Activated naive CD8-positive, alpha-beta T cell treated with anti-CD3 and anti-CD28 coated beads, Interleukin-2, amount 50 U/mL, for 16 hours (primary cell): ENCODE measurements around the gene ZNF286A.
"Not testable (repeated sequence)": the region's sequence is repeated elsewhere in the genome, so short reads cannot be mapped to it uniquely, and the experiment has no call there.

Experiments used
- DNase-seq: peaks from one replicate; pipeline ENCODE4 v3.0.0-alpha.2; 2020; ENCODE audit warnings: low read depth, low spot score

The ZNF286A gene

DNA sequence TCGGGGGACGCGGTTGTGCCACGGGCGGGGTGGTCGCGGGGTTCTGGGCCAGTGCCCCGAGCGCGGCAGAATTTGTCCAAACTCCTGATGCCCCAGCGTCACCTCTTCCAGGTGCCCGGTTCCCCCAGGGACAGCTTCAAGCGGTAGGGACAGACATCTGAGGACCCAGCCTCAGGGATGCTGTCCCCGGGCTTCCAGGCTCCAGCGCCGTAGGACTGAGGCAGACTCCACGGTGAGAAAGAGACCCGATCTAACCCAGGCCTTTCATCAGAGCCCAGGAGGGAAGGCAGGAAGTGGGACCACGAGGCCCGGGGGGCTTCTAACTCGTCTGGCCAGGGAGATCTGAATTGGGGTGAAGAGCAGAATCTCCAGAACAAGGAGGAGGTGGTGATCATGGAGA, 385 bp downstream of the ZNF286A start:
- DNase-seq: not testable (repeated sequence)

DNA sequence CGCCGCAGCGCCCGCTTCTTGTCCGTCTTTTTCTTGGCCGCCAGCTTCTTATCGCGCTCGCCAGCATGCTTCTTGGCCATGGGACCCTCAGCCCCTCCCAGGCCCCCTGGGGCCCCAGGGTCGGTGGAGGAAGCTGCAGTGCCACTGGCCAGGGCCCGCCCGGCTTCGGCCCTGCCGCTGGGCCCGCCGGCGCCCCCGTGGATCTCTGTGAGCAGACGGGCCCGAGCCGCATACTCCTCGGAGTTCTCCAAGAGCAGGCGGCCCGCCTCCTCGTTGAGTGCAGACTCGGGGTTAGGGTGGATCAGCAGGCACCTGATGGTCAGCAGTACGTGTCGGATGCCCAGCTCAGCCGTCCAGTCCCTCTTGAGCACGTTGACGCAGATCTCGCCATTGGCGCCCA, 4.7 kb downstream of the ZNF286A start:
- DNase-seq: not testable (repeated sequence)

DNA sequence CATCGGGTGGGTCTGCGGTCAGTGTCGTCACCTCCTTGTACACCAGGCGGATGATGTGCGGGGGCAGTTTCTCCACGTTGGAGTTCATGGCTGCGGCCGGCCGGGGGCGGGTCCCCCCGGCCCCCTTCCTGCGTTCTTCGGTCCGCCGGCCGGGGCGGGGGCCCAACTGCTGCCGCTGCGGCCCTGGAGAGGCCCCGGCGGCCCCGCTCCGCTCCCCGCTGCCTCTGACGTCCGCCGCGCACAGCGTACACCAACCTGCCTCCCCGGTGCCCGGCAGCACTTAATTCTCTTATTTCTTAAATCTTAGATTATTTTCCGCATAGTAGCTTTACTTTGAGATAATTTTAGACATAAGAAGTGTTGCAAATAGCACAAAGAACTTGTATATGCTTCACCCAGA, 5.3 kb downstream of the ZNF286A start:
- not testable (repeated sequence) for DNase-seq

DNA sequence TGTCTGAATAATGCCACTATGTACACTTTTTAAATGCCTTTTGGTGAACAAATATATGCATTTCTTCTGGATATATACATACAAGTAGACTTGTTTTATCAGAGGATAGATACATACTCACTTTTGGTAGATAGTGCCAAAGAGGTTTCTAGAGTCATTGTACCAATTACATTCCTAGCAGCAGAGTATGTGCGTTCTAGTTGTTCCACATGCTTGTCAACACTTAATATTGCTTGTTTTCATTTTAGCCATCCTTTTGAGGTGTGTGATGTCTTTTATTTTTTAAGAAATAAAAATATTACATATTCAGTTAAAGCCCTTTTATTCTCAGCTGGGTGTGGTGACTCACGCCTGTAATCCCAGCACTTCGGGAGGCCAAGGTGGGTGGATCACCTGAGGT, 9.3 kb downstream of the ZNF286A start:
- DNase-seq: not testable (repeated sequence)

DNA sequence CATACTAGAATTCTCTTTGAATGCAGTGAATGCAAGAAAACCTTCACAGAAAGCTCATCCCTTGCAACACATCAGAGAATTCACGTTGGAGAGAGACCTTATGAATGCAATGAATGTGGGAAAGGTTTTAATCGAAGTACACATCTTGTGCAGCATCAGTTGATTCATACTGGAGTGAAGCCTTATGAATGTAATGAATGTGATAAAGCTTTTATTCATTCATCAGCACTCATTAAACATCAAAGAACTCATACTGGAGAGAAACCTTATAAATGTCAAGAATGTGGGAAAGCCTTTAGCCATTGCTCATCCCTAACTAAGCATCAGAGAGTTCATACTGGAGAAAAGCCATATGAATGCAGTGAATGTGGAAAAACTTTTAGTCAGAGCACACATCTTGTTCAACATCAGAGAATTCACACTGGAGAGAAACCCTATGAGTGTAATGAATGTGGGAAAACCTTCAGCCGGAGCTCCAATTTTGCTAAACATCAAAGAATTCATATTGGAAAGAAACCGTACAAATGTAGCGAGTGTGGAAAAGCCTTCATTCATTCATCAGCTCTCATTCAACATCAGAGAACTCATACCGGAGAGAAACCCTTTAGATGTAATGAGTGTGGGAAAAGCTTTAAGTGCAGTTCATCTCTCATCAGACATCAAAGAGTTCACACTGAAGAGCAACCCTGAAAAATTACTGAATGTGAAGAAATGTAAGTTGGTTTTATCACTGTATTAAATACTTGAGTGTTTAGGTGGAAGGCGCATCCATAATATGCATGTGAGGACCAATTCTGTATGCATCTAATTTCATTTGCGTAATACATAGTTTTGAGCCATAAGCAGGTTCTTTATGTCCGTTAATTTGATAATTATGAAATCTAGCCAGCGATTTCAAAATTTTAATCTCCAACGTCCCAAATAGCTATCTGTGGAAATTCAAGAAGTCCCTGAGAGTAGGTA, 17.3 kb downstream of the ZNF286A start:
- DNase-seq: not testable (repeated sequence)

DNA sequence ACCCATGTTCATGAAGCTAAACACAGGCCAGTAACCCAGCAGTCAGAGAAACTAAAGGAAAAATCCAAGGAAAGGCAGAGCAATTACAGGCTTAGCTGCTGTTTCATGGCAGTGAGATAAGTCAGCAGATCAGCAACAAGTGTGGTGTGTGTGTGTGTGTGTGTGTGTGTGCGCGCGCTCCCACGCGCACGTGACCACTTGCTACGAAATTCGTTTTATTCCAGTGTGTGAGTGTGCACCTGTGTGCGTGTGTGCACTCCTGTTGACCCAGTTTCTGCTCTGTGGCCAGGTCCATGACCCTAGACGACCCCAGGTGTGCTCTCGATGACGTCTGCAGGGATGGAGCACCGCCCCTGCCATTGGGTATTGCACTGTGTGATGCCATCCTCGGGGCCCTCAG, 31.0 kb downstream of the ZNF286A start:
- DNase-seq: not testable (repeated sequence)

DNA sequence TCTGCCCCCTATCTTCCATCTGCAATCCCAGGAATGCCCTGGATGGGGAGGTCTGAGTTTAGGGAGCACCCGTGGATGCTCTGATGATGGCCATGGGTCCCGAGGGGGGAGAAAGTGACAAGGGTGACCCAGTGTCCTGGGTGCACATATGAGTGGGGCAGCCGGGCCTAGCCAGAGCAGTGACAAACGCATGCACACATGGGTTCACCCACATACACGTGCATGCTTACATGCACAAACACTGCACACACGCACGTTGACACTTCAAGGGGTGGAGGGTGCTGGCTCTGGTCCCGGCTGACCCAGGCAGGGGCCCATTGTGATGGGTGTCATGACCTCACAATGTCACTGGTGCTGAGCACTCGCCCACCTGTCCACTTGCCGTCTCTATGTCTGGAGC, 32.3 kb downstream of the ZNF286A start, which contains the start of gene TBC1D26:
Gene TBC1D26 (plus strand): TSS at position 384 of the 400 bp plus-strand sequence. CDS start 3,066 bp downstream, outside the sequence.
- DNase-seq: not testable (repeated sequence)

DNA sequence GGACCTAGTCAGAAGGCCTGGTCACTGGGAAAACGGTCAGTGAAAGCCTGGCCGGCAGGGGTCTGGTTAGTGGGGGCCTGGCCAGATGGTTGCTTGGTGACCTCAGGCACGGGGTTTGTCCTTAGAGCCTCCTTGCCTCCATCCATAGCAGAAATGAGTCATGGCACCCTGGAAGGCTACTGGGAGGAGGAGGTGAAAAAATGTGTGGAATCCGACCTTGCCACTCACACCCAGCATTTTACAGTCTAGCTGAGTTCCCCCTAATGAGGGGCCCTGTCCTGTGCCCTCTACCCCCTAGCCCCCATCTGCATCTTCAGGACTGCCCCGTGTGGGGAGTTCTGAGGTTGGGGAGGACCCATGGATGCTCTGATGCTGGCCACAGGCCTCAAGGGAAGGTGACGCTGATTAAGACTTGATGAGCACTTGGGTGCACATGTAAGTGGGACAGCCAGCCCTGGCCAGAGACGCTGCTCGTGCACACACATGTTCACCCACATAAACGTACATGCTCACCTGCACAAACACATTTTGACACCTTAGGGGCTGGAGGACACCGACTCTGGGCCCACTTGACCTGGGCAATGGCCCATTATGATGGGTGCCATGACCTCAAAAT, 33.7 kb downstream of the ZNF286A start:
- DNase-seq: not testable (repeated sequence)

DNA sequence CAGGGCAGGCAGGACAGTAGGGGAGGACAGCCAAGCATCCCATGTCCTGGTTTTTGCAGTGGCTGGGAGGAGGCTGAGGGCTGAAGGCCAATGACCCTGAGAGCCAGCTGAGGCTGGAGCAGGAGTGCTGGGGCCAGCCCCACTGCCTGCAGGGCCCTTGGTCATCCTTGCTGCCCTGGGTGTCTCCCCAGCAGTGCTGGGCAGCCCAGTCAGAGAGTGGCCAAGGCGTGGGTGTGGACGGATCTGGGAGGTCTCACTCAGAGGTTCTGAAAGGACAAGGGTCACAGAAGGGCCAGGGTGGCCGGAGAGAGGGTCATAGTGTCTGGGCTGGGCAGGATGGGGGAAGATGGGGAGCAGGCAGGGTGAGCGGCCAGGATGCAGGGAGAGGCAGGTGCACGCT, 37.0 kb downstream of the ZNF286A start:
- DNase-seq: not testable (repeated sequence)

DNA sequence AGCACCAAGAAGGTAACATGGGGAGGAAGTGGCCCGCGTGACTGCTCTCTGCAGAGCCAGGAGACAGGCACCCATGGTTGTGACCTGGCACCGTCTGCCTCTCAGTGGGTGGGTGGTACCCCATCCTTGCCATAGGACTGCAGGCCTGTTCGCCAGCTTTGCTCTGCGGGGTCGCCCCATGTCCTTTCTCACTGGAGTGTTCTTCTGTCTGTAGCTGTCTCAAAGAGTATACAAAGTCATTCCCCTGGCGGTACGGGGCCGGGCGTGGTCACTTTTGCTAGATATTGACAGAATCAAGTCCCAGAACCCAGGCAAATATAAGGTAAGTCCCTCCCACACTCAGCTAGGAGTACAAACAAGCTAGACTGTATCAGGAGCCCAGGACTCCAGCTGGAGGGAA, 38.5 kb downstream of the ZNF286A start:
- DNase-seq: no peak

DNA sequence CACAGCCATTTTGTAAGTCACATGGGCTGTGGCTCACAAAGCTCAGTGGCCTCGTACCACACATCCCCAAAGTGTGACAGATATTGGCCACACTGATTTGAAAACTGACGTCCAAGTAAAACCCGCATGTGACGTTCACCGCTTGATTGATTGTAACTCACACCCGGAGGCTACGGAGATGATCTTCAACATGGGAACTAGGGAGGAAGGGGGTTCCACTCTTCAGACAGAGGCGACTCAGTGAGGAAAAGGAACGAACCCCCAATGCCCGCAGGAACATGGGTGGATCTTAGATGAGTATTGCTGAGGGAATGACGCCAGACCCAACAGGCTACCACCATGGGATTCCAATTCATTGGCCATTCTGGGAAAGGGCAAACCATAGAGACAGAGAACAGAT, 39.7 kb downstream of the ZNF286A start:
- DNase-seq: not testable (repeated sequence)

DNA sequence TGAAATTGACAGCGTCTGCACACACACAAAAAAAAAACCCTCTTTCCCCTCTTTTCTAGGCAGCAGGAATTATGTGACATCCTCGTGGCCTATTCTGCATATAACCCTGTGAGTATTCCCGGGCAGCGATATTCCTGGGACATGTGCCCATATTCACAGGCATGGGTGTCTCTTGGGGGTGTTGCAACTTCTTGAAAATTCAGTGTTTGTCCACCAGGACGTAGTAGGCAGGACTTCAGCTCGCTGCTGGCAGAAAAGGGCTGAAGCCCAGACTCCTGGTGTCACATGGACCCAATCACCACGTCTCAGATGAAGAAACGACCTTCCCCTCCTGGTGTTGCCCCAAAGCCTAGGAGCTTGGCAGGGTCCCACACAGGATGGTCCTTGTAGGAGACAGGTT, 40.5 kb downstream of the ZNF286A start:
- DNase-seq: not testable (repeated sequence)

DNA sequence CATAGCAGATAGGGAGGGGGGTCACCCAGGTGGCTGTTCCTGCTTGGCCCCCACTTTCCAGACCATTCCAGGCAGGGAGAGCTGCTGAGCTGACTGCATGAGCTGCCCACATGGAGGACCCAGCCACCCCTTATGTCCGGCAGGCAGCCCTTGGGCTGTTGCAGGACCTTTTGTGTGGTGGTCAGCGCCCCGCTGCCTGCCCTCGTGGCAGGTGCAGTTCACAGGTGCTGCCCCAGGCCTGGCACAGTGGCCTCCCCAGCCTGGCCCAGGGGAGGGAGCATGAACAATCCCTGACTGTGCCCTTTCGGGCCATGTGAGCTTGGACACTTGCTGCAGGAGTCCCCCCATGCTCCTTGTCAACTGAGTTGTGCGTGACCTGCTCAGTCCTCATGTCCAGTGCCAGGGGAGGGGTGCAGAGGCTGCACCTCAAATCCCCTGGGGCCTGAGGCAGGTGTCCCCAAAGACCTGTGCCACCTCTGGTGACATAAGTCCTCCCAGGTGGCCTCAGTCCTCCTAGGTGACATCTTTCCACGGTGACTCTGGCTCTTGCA, 41.1 kb downstream of the ZNF286A start:
- DNase-seq: no peak

DNA sequence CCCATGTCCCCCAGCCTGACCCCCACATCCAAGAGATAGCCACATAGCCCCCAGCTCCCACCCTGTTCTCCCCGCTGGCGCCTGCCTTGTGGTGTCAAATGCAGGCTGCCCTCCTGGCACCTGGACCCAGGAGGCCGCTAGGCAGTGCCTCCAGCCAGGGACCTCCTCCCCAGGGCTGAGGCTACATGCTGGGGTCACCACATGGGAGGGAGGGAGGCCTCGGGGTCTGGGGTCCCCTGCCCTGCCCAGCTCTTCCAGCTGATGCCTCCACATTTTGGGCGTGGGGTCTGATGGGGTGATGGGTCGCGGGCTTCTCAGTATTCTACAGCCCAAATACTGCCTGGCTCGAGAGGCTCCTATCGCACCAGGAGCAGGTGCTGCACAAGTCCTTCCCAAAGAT, 42.1 kb downstream of the ZNF286A start:
- DNase-seq: no peak

DNA sequence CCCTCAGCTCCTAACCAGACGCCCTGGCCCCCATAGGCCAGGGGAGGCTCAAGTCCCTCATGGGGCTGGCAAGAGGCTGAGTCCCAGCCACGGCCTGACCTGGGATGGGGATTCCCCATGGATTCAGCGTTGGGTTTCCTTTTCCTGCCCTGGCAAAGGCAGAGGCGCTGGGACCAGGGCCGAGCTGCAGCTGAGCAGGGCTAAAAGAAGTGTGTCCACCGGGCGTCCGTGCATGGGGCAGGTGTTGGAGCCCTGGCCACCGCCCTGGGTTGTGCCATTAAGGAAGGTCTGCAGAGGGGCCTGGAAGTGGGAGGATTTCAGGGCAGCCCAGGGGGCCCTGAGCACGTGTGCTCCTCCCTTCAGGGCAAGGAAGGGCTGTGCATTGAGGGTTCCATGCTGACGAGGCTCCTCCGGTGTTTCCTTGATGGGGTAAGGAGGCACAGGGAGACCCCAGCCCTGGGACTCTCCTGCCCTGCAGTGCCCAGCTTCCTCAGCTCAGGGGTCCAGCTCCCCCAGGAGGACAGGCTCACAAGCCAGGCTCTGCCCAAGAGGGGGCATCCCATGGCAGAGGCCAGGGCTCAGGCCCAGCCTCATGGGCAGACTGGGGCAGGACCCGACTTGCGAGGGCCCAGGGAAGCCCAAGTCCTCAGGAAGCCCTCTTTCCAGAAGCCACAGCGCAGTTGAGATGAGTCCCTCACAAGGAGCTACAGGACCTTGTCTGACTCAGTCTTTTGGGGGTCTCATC, 42.7 kb downstream of the ZNF286A start:
- DNase-seq: no peak

DNA sequence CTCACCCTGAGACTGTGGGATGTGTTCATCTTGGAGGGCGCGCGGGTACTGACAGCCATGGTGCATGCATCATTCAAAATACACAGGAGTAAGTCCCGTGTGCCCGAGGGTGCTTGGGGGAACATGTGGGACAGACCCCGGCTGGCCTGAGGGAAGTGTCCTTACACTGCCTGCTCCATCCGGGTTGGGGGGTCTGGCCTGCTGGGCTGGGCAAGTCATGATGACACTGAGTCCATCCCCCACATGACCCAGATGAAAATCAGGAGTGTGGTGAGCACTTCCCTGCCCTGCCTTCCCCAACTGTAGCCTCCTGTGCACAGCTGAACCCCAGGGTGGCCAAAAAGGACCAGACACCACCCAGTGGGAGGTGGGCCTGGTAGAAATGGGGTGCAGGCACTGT, 43.4 kb downstream of the ZNF286A start:
- no peak for DNase-seq

DNA sequence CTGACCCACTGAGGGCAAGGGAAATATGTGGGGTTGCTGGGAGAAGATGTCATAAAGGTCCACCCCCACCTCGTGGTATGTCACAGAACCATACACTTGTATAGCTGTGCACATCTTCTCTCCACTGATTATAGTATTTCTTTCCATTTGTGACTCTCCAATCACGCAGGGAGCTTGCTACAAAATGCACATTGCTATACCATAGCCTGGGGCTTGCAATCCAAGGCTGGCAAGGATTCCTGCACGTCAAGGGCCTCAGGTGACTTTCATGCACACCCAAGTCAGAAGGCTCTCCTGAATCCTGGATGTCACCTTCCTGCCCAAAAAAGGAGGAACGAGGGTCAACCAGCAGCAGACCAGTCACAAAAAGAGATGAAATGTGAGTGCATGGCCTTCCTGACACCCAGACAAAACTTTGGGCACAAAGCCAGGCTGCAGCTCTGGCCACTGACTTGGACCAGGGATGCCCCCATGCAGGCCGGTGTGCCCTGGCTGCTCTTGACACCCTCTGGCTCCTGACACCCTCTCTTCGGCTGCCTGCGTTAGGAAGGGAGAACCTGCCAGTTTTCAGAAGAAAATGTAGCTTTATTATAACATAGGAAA, 44.6 kb downstream of the ZNF286A start:
- DNase-seq: no peak

DNA sequence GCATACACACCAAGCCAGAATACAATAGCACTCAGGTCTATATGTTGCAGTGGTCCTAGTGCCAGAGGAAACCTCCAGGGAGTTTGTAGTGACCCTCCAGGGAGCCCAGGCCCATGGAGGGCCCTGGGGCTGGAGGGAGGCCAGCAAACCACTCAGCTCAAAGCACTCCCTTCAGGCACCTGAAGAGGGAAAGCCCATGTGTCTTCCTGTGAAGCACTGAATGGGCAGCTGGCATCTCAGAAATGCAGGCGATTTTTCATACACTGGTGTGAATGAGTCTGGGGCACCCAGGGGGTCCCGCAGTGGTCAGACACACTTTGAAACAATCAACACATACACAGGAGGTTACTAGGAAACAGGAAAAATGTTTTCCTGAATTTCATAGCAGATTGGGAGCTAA, 45.3 kb downstream of the ZNF286A start:
- no peak for DNase-seq

DNA sequence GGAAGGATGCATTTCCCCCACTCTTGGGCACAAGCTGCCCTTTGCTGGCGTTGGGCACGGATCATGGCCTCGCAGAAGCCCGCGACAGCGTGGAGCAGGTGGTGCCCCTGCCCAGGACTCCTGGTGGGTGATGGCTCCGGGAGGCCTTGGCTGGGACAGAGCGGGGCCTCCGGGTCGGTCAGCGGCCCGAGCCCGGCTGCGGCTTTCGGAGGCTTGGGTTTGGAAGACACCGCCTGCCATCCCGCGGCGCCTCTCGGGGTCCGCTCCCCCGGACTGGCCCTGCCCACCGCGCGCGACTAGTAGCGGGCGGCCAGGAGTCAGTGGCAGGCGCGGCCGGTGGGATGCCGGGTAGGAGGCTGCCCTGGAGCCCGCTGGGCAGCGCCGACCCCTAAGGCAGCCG, 49.9 kb downstream of the ZNF286A start:
- DNase-seq: not testable (repeated sequence)

DNA sequence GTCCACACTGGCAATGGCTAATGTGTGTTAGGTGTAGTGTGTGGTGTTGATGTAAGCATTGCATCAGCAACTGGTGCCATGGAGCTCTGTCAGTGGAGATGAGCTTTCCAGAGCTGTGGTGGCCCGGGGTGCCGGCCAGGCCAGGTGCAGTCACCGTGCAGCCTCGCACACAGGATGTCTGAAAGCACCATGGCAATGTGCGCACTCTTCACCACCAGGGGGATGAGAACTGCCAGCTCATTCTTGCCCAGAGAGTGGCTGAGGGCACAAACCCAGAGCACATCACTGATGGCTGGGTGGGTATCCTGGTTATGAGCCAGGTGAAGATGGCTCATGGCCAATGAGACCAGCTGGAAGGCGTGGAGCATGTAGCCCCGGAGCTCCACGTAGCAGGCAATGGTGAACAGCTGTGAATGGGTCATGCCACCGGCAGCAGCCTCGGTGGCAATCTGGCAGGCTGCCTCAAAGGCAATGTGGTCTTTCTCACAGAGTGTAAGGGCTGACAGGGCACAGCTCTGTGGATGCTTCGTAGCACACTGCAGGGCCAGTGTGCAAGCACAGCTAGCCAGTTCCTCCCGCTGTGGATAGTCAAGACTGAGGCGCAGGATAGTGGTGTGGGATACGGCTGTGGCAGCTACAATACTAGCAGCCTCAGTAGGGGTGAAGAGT, 69.4 kb downstream of the ZNF286A start:
- DNase-seq: not testable (repeated sequence)
